Memory B cell (primary cell): ENCODE measurements around the gene NDFIP2.
"Not testable (repeated sequence)": the region's sequence is repeated elsewhere in the genome, so short reads cannot be mapped to it uniquely, and the experiment has no call there.

Experiments
- ATAC-seq: fragments of 150-1000 bp; cut with Tn5 transposase; 2 replicates; pipeline ENCODE4 v1.10.0; 2021; ENCODE audit warnings: low read depth, mild to moderate bottlenecking, moderate library complexity
- DNase-seq, 2 donors: peaks; one replicate each; pipeline ENCODE4 v3.0.0; 2022; ENCODE audit warnings: low spot score in 2 of 2
- H3K27ac Mint-ChIP-seq: one replicate; pipeline ENCODE4 v1.8.0; 2022; ENCODE audit warnings: mild to moderate bottlenecking, moderate library complexity, mixed read lengths
- H3K27me3 Mint-ChIP-seq: one replicate; pipeline ENCODE4 v1.8.0; 2022; ENCODE audit warnings: mixed read lengths
- H3K36me3 Mint-ChIP-seq: one replicate; pipeline ENCODE4 v1.8.0; 2022; ENCODE audit warnings: mild to moderate bottlenecking, mixed read lengths
- H3K4me1 Mint-ChIP-seq: one replicate; pipeline ENCODE4 v1.8.0; 2022; ENCODE audit warnings: mixed read lengths
- H3K4me3 Mint-ChIP-seq: one replicate; pipeline ENCODE4 v1.8.0; 2022; ENCODE audit warnings: mild to moderate bottlenecking, moderate library complexity, mixed read lengths
- H3K9me3 Mint-ChIP-seq: one replicate; pipeline ENCODE4 v1.8.0; 2022; ENCODE audit warnings: mixed read lengths

Gene NDFIP2

DNA sequence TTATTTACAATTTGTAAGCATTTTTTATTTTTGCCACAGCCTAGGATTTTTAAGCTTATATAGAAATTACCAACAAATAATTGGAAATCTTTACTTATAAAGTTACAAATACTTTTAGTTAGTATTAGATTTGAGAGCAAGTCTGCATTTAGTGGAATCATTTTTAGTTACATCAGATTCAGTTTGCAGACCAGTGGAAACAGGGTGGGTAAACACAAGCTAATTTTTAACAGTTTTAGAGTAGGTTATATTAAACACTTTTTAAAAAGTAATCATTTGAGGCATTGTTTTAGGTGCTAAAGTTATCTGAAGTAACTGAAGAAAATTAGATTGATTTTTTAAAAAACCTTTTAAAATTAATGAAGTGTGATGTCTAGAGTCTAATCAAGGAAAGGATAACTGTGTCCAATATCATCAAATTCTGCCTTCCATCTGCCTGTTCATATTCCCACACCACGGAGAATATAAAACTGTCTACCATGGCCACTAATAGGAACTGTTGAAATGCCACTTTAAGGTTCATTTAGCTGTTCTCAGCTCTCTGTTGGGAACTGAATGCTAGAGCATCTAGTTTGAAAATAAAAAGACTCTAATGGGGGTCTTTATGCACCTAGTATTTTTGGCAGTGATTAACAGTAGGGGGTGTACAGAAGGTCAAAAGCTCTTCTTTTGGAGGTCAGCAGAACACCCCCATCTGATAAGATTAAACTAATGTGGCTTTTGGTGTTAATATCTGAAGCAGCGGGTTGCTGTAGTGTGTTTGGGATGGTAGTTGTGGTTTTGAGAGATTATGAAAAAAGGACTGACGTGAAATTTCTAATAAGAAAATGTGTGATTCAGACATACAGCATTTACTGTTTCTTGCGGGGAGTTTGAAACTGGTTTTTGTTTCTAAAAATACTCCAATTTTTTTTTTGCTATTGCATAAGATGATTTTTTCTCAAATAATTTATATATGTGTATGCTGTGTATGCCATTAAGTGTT lies 66.5 kb downstream of the NDFIP2 start:
- ATAC-seq (no peak), DNase-seq (no peak)
- H3K36me3 Mint-ChIP-seq = no peaks in the 10 kb centered on the region
- no peak overlapping the region for H3K4me3 Mint-ChIP-seq
- H3K27ac Mint-ChIP-seq = no peak overlapping the region
- H3K9me3 Mint-ChIP-seq = no peaks in the 10 kb centered on the region
- H3K27me3 Mint-ChIP-seq = no peaks in the 10 kb centered on the region
- H3K4me1 Mint-ChIP-seq = no peaks in the 10 kb centered on the region

DNA sequence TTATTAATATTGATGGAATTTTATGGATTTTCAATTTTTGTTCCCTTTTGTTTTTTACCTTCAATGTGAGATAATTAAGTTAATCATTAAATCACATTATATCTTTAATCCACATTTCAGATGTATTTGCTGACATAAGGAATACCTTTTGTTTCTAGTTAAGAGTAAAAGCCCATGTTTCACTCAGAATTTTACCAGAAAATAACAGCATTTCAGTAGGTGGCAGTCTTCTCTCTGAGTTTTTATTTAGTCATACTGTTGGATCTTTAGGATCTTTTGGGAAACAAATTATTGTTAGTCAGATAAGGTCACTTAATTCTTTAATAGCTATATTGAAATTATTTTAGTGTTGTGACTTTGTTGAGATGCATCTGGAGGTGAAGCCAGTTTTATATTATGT lies 67.9 kb downstream of the NDFIP2 start:
- no peak overlapping the region for H3K27ac Mint-ChIP-seq
- no peak for DNase-seq

DNA sequence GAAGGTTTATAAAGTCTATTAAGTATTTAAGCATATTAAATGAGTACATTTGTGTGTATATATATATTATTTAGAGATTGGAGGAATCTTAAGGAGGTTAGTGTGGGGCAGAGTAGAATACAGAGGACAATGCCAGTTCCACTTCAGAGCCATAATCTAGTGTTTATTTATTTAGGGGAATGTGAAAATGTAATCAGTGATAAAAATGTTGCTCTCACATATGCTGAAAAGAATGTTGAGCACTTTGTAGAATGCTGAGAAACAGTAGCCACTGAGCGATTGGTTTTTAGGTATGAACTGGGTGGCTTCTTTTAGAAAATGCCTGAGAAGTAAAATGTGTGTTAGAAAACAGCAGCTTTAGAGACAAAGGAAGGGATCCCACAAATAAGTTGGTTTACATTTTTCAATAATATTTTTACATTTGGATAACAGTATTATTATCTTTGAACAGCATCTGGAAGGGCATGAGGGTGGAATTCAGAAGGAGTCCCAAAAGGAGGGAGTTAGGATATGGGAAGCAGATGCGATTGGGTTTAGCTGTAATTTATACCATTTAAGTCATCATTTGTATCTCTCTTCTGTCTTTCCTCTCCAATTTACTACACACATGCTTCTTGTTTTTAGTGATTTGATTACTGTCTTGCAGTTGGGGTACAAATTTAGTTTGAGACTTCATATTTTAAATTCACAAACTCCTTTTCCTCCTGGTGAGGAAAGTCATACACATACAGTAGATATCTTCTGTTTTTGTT lies 68.6 kb downstream of the NDFIP2 start:
- no peak overlapping the region for H3K4me3 Mint-ChIP-seq
- no peaks in the 10 kb centered on the region for H3K36me3 Mint-ChIP-seq
- DNase-seq (no peak), ATAC-seq (no peak)
- no peaks in the 10 kb centered on the region for H3K9me3 Mint-ChIP-seq
- H3K27me3 Mint-ChIP-seq = no peaks in the 10 kb centered on the region
- no peak overlapping the region for H3K27ac Mint-ChIP-seq
- no peaks in the 10 kb centered on the region for H3K4me1 Mint-ChIP-seq

More for the DNA sequence above, 67.9 kb downstream of the NDFIP2 start:
- Mint-ChIP-seq H3K4me3 (no peak overlapping the region), H3K4me1 (no peaks in the 10 kb centered on the region), H3K9me3 (no peaks in the 10 kb centered on the region), H3K36me3 (no peaks in the 10 kb centered on the region), H3K27me3 (no peaks in the 10 kb centered on the region)
- no peak for ATAC-seq

DNA sequence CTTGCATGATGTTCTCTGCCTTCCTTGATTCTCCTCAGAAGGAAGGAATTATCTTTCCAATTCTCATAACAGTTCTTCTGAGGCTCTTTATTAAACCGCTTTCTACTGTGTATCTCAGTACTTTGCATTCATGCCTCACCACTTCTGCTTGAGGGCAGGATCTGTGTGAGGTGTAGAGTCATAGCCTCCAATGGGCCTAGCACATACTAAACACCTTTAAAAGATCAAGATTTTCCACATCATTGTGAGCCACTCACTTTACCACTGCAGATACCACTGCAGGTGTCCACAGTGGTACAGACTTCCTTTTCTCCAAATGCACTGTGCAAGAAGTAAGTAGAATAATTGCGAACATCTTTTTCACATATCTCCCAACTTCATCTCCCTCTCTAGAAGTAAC lies 76.7 kb downstream of the NDFIP2 start:
- Mint-ChIP-seq H3K27me3 (peaks cover 10% of the 10 kb centered on the region), H3K4me3 (no peak overlapping the region), H3K36me3 (no peaks in the 10 kb centered on the region), H3K27ac (no peak overlapping the region), H3K4me1 (no peaks in the 10 kb centered on the region), H3K9me3 (no peaks in the 10 kb centered on the region)
- no peak for ATAC-seq
- DNase-seq = no peak

DNA sequence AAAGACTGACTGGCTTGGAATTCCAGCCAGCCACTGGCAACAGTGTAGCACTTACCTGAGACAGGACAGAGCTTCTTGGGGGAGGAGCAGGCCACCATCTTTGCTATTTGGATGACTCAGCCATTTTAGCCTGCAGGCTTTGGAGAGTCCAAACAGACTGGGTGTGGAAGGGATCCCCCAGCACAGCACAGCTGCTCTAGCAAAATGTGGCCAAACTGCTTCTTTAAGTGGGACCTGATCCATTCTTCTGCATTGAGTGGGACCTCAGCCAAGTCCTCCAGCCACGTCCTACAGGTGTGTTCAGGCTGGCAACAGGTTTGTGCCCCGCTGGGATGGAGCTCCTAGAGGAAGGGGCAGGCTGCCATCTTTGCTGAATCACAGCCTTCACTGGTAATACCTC lies 80.0 kb downstream of the NDFIP2 start:
- Mint-ChIP-seq H3K9me3 (no peaks in the 10 kb centered on the region), H3K4me3 (no peak overlapping the region), H3K27me3 (peaks cover 12% of the 10 kb centered on the region), H3K27ac (no peak overlapping the region), H3K4me1 (no peaks in the 10 kb centered on the region), H3K36me3 (no peaks in the 10 kb centered on the region)
- DNase-seq = no peak
- ATAC-seq = no peak

DNA sequence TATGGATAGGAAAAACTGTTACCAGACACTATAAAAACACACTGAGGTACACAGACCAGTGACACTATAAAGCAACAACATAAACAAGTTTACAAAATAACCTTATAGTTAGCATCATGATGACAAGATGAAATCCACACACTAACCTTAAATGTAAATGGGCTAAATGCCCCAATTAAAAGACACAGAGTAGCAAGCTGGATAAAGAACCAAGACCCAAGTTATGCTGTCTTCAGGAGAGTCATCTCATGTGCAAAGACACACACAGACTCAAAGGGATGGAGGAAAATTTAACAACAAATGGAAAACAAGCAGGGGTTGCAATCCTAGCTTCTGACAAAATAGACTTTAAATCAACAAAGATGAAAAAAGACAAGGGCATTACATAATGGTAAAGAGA lies 81.6 kb downstream of the NDFIP2 start:
- DNase-seq = no peak
- Mint-ChIP-seq H3K27me3 (peaks cover 12% of the 10 kb centered on the region), H3K4me1 (no peaks in the 10 kb centered on the region), H3K4me3 (no peak overlapping the region), H3K9me3 (no peaks in the 10 kb centered on the region), H3K27ac (no peak overlapping the region), H3K36me3 (no peaks in the 10 kb centered on the region)
- no peak for ATAC-seq

DNA sequence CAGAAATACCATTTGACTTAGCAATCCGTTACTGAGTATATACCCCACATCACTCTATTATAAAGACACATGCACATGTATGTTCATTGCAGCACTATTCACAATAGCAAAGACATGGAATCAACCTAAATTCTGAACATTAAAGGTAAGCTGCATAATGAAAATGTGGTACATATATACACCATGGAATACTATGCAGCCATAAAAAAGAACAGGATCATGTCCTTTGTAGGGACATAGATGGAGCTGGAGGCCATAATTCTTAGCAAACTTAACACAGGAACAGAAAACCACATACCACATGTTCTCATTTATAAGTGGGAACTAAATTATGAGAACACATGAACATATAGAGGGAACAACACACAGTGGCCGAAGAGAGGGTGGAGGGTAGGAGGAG lies 85.2 kb downstream of the NDFIP2 start:
- H3K4me3 Mint-ChIP-seq = no peak overlapping the region
- ATAC-seq = no peak
- no peaks in the 10 kb centered on the region for H3K36me3 Mint-ChIP-seq
- no peaks in the 10 kb centered on the region for H3K9me3 Mint-ChIP-seq
- DNase-seq = no peak
- H3K27ac Mint-ChIP-seq = no peak overlapping the region
- peaks cover 11% of the 10 kb centered on the region for H3K27me3 Mint-ChIP-seq
- H3K4me1 Mint-ChIP-seq = no peaks in the 10 kb centered on the region

DNA sequence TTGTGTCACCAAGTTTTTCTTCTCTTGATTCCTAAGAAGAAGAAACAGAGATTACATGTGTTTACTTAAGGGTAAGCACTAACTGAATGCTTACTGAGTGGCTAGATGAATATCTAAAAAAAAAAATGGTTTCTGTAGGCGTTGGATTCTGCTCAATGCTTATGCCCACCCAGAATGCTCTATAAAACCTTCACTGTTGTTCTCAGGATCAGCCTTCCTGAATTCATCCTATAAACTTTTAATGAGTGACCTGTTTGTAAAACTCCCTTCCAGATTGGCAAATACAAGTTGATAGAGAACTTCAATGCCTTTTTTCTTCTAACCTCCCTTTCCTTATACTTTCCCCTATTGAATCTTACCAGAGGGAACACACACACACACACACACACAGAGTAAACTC lies 90.2 kb downstream of the NDFIP2 start:
- ATAC-seq (no peak), DNase-seq (no peak)
- no peaks in the 10 kb centered on the region for H3K4me1 Mint-ChIP-seq
- no peaks in the 10 kb centered on the region for H3K36me3 Mint-ChIP-seq
- peaks cover 7% of the 10 kb centered on the region for H3K27me3 Mint-ChIP-seq
- no peaks in the 10 kb centered on the region for H3K9me3 Mint-ChIP-seq
- no peak overlapping the region for H3K4me3 Mint-ChIP-seq
- no peak overlapping the region for H3K27ac Mint-ChIP-seq

DNA sequence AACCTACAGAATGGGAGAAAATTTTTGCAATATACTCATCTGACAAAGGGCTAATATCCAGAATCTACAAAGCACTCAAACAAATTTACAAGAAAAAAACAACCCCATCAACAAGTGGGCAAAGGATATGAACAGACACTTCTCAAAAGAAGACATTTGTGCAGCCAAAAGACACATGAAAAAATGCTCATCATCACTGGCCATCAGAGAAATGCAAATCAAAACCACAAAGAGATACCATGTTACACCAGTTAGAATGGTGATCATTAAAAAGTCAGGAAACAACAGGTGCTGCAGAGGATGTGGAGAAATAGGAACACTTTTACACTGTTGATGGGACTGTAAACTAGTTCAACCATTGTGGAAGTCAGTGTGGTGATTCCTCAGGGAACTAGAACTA lies 92.9 kb downstream of the NDFIP2 start:
- H3K27ac Mint-ChIP-seq, H3K9me3 Mint-ChIP-seq, H3K27me3 Mint-ChIP-seq, ATAC-seq, DNase-seq, H3K36me3 Mint-ChIP-seq, H3K4me1 Mint-ChIP-seq, H3K4me3 Mint-ChIP-seq: not testable (repeated sequence)

DNA sequence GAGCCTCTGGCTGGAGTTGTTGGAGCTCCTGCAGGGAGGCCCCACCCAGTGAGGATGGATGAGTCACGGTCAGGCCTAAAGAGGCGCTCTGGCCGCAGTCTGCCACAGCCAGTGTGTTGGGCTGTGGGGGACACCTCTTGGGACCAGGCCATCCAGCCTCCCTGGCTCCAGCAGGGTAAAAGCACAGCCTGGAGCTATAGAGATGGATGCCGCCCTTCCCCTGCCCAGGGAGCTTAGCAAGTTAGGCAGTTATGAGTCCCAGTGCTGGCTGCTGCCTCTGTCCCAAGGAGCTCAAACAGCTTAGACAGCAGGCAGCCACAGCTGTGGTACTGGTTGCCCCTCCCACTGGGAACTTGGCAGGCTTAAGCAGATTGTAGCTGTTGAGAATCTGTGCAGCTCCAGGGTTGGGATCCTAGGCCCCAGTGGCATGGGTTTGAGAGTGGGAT lies 100.9 kb downstream of the NDFIP2 start:
- no peak for ATAC-seq
- H3K27me3 Mint-ChIP-seq = peaks cover 1% of the 10 kb centered on the region
- H3K36me3 Mint-ChIP-seq = no peaks in the 10 kb centered on the region
- H3K4me3 Mint-ChIP-seq = no peak overlapping the region
- no peak for DNase-seq
- peaks cover 8% of the 10 kb centered on the region for H3K9me3 Mint-ChIP-seq
- no peak overlapping the region for H3K27ac Mint-ChIP-seq
- H3K4me1 Mint-ChIP-seq = no peaks in the 10 kb centered on the region

DNA sequence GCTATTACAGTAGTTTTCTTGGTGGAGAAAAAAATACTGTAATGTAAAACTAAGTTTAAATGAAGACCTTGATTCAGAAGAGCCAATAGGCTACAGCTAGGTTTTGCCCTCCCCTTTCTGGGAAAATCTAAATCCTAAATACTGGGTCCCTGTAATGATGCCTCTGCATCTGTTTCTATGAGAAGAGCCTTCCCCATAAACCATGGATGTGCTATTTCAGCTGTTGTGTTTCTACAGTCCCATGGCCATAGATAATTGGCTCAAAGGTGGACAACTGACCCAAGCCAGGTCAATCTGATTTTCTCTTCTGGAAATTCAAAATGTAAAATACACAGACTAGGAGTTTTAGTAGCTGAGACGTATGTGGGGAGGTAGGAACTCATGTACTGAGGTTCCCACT lies 101.9 kb downstream of the NDFIP2 start:
- H3K9me3 Mint-ChIP-seq = peaks cover 3% of the 10 kb centered on the region
- no peaks in the 10 kb centered on the region for H3K36me3 Mint-ChIP-seq
- no peak for ATAC-seq
- H3K27me3 Mint-ChIP-seq = peaks cover 1% of the 10 kb centered on the region
- H3K4me1 Mint-ChIP-seq = no peaks in the 10 kb centered on the region
- no peak for DNase-seq
- H3K27ac Mint-ChIP-seq = no peak overlapping the region
- no peak overlapping the region for H3K4me3 Mint-ChIP-seq

DNA sequence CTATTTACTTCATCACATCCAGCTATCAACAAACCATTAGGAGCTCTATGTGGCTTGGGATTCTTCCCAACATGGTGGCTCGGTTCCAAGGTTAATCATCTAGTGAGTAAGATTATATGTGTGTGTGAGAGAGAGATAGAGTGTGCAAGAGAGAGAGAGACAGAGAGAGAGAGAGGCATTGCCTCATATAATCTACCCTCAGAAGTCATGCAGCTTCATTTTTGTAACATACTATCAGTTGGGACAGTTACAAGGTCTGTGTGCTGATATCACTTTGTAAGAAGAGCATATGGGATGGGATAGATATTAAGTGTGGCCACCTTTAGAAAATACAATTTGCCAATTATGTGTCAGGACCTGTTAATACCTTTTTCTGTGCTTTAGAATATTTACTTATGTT lies 104.1 kb downstream of the NDFIP2 start:
- no peak overlapping the region for H3K27ac Mint-ChIP-seq
- no peaks in the 10 kb centered on the region for H3K4me1 Mint-ChIP-seq
- H3K27me3 Mint-ChIP-seq = peaks cover 3% of the 10 kb centered on the region
- H3K4me3 Mint-ChIP-seq = no peak overlapping the region
- ATAC-seq (no peak), DNase-seq (no peak)
- H3K9me3 Mint-ChIP-seq = peaks cover 9% of the 10 kb centered on the region
- H3K36me3 Mint-ChIP-seq = no peaks in the 10 kb centered on the region

DNA sequence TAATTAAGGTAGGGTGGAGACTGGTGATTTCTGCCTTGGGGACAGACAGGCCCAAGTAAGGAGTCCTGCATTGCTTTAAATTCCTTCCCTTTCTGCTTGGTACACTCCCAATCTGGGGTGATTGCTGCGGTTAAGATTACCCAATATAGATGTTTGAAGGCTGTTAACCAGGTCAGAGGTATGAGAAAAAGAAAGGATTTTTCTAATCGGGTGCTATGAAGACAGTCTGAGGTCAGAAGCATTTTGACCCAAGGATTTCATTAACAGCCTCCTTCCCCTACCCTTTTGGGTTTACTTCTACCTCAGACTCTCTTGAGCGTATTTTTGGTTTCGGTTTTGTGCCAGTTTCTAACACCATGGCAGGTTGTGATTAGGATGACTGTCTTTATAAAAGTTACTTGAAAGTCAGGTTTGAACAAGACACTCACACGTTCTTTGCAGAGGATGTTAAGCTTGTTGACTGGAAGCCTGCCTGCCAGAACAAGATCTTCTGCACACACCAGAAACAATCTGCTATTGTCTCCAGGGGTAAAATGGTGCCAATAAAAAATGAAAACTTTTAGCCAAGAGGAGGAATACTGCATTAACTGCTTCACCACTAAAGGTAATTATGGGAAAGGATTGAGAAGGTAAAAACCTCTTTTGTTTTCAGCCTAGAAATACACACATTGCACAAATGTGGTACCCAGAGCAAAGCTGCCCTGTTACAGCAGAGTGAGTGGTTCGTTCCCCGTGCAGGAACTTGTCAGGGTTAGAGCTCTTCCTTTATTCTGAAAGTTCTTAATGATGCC lies 108.8 kb downstream of the NDFIP2 start:
- H3K9me3 Mint-ChIP-seq = peaks cover 9% of the 10 kb centered on the region

DNA sequence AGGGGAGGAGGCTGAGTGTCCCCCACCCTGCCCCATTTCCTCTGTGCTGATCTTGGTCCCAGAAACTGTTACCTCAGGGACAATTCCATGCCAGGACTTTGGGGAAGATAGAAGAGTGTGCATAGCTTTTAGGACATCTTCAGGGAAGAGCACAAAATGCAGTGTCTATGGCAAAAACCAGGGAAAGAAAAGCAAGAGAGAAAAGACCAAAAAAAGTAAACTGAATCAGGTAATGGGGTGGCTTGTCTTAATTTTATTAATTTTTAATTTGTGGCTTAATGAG lies 109.4 kb downstream of the NDFIP2 start:
- no peaks in the 10 kb centered on the region for H3K4me1 Mint-ChIP-seq
- no peak for DNase-seq
- ATAC-seq = no peak
- H3K9me3 Mint-ChIP-seq = peaks cover 5% of the 10 kb centered on the region
- no peak overlapping the region for H3K4me3 Mint-ChIP-seq
- H3K36me3 Mint-ChIP-seq = no peaks in the 10 kb centered on the region
- peaks cover 3% of the 10 kb centered on the region for H3K27me3 Mint-ChIP-seq
- H3K27ac Mint-ChIP-seq = no peak overlapping the region

More for the DNA sequence above, 108.8 kb downstream of the NDFIP2 start:
- no peaks in the 10 kb centered on the region for H3K4me1 Mint-ChIP-seq
- DNase-seq (no peak), ATAC-seq (no peak)
- no peaks in the 10 kb centered on the region for H3K36me3 Mint-ChIP-seq
- no peak overlapping the region for H3K27ac Mint-ChIP-seq
- H3K4me3 Mint-ChIP-seq = no peak overlapping the region
- H3K27me3 Mint-ChIP-seq = peaks cover 3% of the 10 kb centered on the region
